ENCODE data around the gene SHOC2. TPM values are rescaled to one million over a fixed set of nuclear protein-coding genes. Genes with fewer than 3 reads are reported as not detected.

The SHOC2 gene
- polyA plus RNA-seq, 1 of the 3 experiments (the other 2 are of a cell fraction) = 6.9 TPM

- Histone ChIP-seq H3K4me2 (no peak overlapping the region), H3K27me3 (ENCODE audit: insufficient read depth) (no peaks in the 10 kb centered on the region), H2AFZ (ENCODE audit: low read depth) (no peak overlapping the region), H3F3A (replicated peaks; ENCODE audit: insufficient read depth) (peaks cover 14% of the 10 kb centered on the region), H4K20me1 (ENCODE audit: insufficient read depth) (no peaks in the 10 kb centered on the region), H3K79me2 (ENCODE audit: insufficient read depth) (no peaks in the 10 kb centered on the region), H3K27ac (ENCODE audit: low read depth in 2 of 2, low read length in 1 of 2) (no peak overlapping the region), H3K4me3 (ENCODE audit: low read depth in 2 of 2, low read length in 1 of 2) (no peak overlapping the region), H3K9me2 (no peaks in the 10 kb centered on the region), H3K9ac (no peak overlapping the region), H3K9me3 (no peaks in the 10 kb centered on the region), H3K36me3 (replicated peaks in 1 of 2; ENCODE audit: control insufficient read depth in 1 of 2, insufficient read depth in 2 of 2, low read length in 1 of 2) (peaks cover 71 to 77% of the 10 kb centered on the region in 2 experiments), H3K4me1 (ENCODE audit: control insufficient read depth in 1 of 2, insufficient read depth in 2 of 2, low read depth in 1 of 2, low read length in 1 of 2) (peaks cover under 1 to 8% of the 10 kb centered on the region in 2 experiments; a peak in 3 of 4 replicates)
- POLR2A ChIA-PET = interaction anchor here (1.3 kb wide), 1 partner anchor 22 kb away, joined by 3 read pairs; the partner anchor contains the start of genes BBIP1 and SHOC2
- WGBS (ENCODE audit: low lambda C conversion rate) = 70% methylated on average over 1 of the region's 1 CpG
- no peak for TF ChIP-seq FOSL2 (IDR thresholded peaks at IDR 0.05; ENCODE audit: borderline replicate concordance, low read depth)
- TF ChIP-seq USF2 (IDR thresholded peaks at IDR 0.05; ENCODE audit: borderline replicate concordance, low read depth, low read length) = no peak
- TF ChIP-seq, protein P1, sequence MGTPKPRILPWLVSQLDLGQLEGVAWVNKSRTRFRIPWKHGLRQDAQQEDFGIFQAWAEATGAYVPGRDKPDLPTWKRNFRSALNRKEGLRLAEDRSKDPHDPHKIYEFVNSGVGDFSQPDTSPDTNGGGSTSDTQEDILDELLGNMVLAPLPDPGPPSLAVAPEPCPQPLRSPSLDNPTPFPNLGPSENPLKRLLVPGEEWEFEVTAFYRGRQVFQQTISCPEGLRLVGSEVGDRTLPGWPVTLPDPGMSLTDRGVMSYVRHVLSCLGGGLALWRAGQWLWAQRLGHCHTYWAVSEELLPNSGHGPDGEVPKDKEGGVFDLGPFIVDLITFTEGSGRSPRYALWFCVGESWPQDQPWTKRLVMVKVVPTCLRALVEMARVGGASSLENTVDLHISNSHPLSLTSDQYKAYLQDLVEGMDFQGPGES (IDR thresholded peaks at IDR 0.05; ENCODE audit: low read depth, low read length) = no peak
- no peak for TF ChIP-seq EZH2phosphoT487 (IDR thresholded peaks at IDR 0.05; ENCODE audit: borderline replicate concordance, low read depth)
- no peak for TF ChIP-seq FOXJ3 (CRISPR knock-in tag; IDR thresholded peaks at IDR 0.05)
- TF ChIP-seq MXI1 (IDR thresholded peaks at IDR 0.05; ENCODE audit: low read depth, low read length) = no peak
- TF ChIP-seq FOXM1 (IDR thresholded peaks at IDR 0.05; ENCODE audit: low read depth) = no peak
- CTCF ChIA-PET = interaction anchor here (0.9 to 2.8 kb wide), 11 partner anchors 9 to 586 kb away, joined by 3 to 10 read pairs (median 4); no protein-coding TSS in a partner anchor
- DNase-seq = no peak
Measured at GRCh38 chr10:110897184-110897583, 22.2 kb upstream of the SHOC2 start.

- TF ChIP-seq CHD2 (IDR thresholded peaks at IDR 0.05; ENCODE audit: low read length, partially characterized antibody) (no peak), CTCF (IDR thresholded peaks at IDR 0.05) (no peak), EP300 (IDR thresholded peaks at IDR 0.05; ENCODE audit: borderline replicate concordance in 1 of 2, low read depth in 1 of 2, low read length in 1 of 2) (no peak), JUND (IDR thresholded peaks at IDR 0.05) (no peak), FOSL2 (IDR thresholded peaks at IDR 0.05; ENCODE audit: borderline replicate concordance, low read depth) (no peak), NRF1 (IDR thresholded peaks at IDR 0.05; ENCODE audit: low read depth, low read length) (no peak), RCOR1 (IDR thresholded peaks at IDR 0.05; ENCODE audit: low read length) (no peak), RFX5 (IDR thresholded peaks at IDR 0.05; ENCODE audit: low read length) (no peak), ELF1 (IDR thresholded peaks at IDR 0.05) (no peak)
- Histone ChIP-seq H3K9ac (peak overlapping the region; percentile 21; the same call in 1 of the 2 replicates), H2AFZ (ENCODE audit: low read depth) (peak overlapping the region; percentile 63; the same call in 1 of the 2 replicates), H3K4me1 (ENCODE audit: control insufficient read depth in 1 of 2, insufficient read depth in 2 of 2, low read depth in 1 of 2, low read length in 1 of 2) (peaks cover 5 to 9% of the 10 kb centered on the region in 2 experiments; a peak in 3 of 4 replicates), H3K4me3 (ENCODE audit: low read depth in 2 of 2, low read length in 1 of 2) (no peak overlapping the region), H3K9me2 (no peaks in the 10 kb centered on the region), H4K20me1 (ENCODE audit: insufficient read depth) (no peaks in the 10 kb centered on the region), H3K27ac (ENCODE audit: low read depth in 2 of 2, low read length in 1 of 2) (peak overlapping the region in 1 of 2 experiments; percentile 36; a peak in 2 of 4 replicates), H3F3A (replicated peaks; ENCODE audit: insufficient read depth) (peaks cover 12% of the 10 kb centered on the region), H3K79me2 (ENCODE audit: insufficient read depth) (no peaks in the 10 kb centered on the region), H3K4me2 (no peak overlapping the region), H3K36me3 (replicated peaks in 1 of 2; ENCODE audit: control insufficient read depth in 1 of 2, insufficient read depth in 2 of 2, low read length in 1 of 2) (peaks cover 68 to 75% of the 10 kb centered on the region in 2 experiments), H3K9me3 (no peaks in the 10 kb centered on the region), H3K27me3 (ENCODE audit: insufficient read depth) (no peaks in the 10 kb centered on the region)
- DNase-seq = no peak
- ChIA-PET POLR2A (no interaction called here), CTCF (interaction anchor here (1.3 to 2.8 kb wide), 5 partner anchors 12 to 287 kb away, joined by 4 to 10 read pairs (median 7); no protein-coding TSS in a partner anchor)
Measured at GRCh38 chr10:110898391-110898790, 21.0 kb upstream of the SHOC2 start.

Measured in SK-N-SH (cell line).